GM23248 (cell line): Measurements from ENCODE around the gene PALD1. TPM values are rescaled to one million over a fixed set of nuclear protein-coding genes. Genes with fewer than 3 reads are reported as not detected.

Experiments
- DNase-seq: peaks from one replicate; pipeline ENCODE4 v3.0.0-alpha.2; 2015
- H2AFZ ChIP-seq: fragments of 200-600 bp; sonication (generic); 2 replicates; pipeline ENCODE4 v1.6.1; 2016; ENCODE audit warnings: antibody characterized with exemption
- H3F3A ChIP-seq: fragments of 200-600 bp; sonication (generic); 2 replicates; pipeline ENCODE4 v1.6.1; 2016; ENCODE audit warnings: mild to moderate bottlenecking, antibody characterized with exemption, mixed run types; ENCODE audit not compliant: insufficient read depth
- H3K27ac ChIP-seq: fragments of 200-600 bp; sonication (generic); 2 replicates; pipeline ENCODE4 v1.5.1; 2016; ENCODE audit warnings: mild to moderate bottlenecking
- H3K27me3 ChIP-seq: fragments of 200-600 bp; sonication (generic); replicated peaks from 2 replicates; pipeline ENCODE4 v1.6.1; 2016; ENCODE audit warnings: mild to moderate bottlenecking; ENCODE audit not compliant: insufficient read depth
- H3K36me3 ChIP-seq: fragments of 200-600 bp; sonication (generic); 2 replicates; pipeline ENCODE4 v1.6.1; 2016; ENCODE audit warnings: low read depth, mild to moderate bottlenecking
- H3K4me1 ChIP-seq: fragments of 200-600 bp; sonication (generic); 2 replicates; pipeline ENCODE4 v1.6.1; 2016; ENCODE audit warnings: mild to moderate bottlenecking; ENCODE audit not compliant: insufficient read depth
- H3K4me2 ChIP-seq: fragments of 200-600 bp; sonication (generic); one replicate; pipeline ENCODE4 v1.6.1; 2016; ENCODE audit warnings: mild to moderate bottlenecking; ENCODE audit not compliant: unreplicated experiment
- H3K4me3 ChIP-seq: fragments of 200-600 bp; sonication (generic); 2 replicates; pipeline ENCODE4 v1.5.1; 2016; ENCODE audit warnings: mild to moderate bottlenecking
- H3K79me2 ChIP-seq: fragments of 200-600 bp; sonication (generic); 2 replicates; pipeline ENCODE4 v1.6.1; 2016; ENCODE audit warnings: mild to moderate bottlenecking; ENCODE audit not compliant: insufficient read depth
- H3K9ac ChIP-seq: fragments of 200-600 bp; sonication (generic); 2 replicates; pipeline ENCODE4 v1.6.1; 2016; ENCODE audit warnings: mild to moderate bottlenecking
- H3K9me2 ChIP-seq: fragments of 200-600 bp; sonication (generic); 2 replicates; pipeline ENCODE4 v1.6.1; 2016; ENCODE audit warnings: mixed run types, mild to moderate bottlenecking, moderate library complexity; ENCODE audit not compliant: insufficient read depth
- H3K9me3 ChIP-seq: fragments of 200-600 bp; sonication (generic); one replicate; pipeline ENCODE4 v1.6.1; 2017; ENCODE audit warnings: low read depth
- H4K20me1 ChIP-seq: fragments of 200-600 bp; sonication (generic); 2 replicates; pipeline ENCODE4 v1.6.0; 2016; ENCODE audit not compliant: insufficient read depth
- EZH2 ChIP-seq: fragments of 200-600 bp; sonication (generic); IDR thresholded peaks from 2 replicates; pipeline ENCODE4 v1.6.1; 2018; ENCODE audit warnings: antibody characterized with exemption, mild to moderate bottlenecking; ENCODE audit not compliant: insufficient read depth, poor library complexity, severe bottlenecking
- EZH2phosphoT487 ChIP-seq: fragments of 200-600 bp; sonication (generic); IDR thresholded peaks from 2 replicates; pipeline ENCODE4 v1.6.1; 2018; ENCODE audit warnings: antibody characterized with exemption, moderate library complexity, mild to moderate bottlenecking, low read depth; ENCODE audit not compliant: insufficient read depth
- WGBS, 2 experiments: methylation state at CpG; one replicate each; pipeline ENCODE4 v1.1.6; 2015 to 2017; ENCODE audit warnings: low lambda C conversion rate in 2 of 2, low coverage in 1 of 2; ENCODE audit errors: missing lambda C conversion rate in 2 of 2; 5-methylcytosine and 5-hydroxymethylcytosine counted together
- in situ Hi-C: fragments of 300-500 bp; cut with MboI; formaldehyde crosslinking; loops from 2 replicates; pipeline ENCODE4 v1.15.0; 2020
- polyA plus RNA-seq: library from polyadenylated mRNA; unstranded; fragments of >200 nt; fragmentation: Nextera tagmentation; extraction: Ambion mirVana; gene quantifications from 2 replicates; pipeline ENCODE4 v1.2.1, GENCODE V29; 2016
- total RNA-seq: library from RNA; depleted of rRNA; stranded (reverse); fragments of >200 nt; shearing (Covaris generic); gene quantifications from 2 replicates; pipeline ENCODE4 v1.2.3, GENCODE V29; 2014

PALD1 gene
- total and polyA plus RNA-seq, 2 experiments from 2014 or later, result not detected

DNA sequence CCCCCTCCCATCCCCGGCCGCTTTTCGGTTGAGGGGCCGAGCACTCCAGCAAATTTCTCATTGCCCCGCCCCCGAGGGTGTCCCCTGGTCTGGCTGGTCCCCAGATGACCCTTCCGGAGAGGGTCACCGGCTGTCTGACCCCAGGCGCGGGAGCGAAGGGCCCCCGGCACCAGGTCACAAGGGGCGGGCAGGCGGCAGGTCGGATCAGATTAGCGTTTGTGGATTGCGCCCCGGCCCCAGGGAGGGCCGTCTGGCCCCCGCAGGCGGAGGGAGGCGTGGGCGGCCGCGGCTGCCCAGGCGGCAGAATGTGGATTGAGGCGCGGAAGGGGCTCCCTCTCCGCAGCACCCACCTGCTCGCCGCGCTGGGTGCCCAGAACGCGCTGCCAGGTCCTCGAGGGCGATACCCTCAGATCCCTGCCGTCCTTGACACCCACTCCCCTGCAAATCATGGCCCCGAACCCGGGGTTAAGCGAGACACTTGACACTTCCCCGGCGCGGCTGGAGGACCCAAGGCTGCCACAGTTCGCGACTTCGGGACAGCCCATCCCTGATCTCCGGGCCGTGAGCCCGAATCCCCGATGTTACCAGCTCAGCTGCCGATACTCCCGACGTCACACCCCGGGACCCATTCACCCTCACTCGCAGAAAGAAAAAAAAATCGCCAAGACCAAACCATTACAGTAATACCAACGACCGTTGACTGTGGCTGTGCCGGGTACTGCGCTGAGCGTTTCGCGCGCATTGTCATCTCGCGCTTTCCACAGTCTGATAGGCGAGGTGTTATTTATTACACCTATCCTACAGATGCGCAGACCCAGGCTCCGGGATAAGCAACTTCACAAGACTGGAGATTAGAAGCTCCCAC is 38.0 kb upstream of the PALD1 start:
- Histone ChIP-seq H3K27ac (no peak overlapping the region), H3K9me2 (no peaks in the 10 kb centered on the region), H3K4me3 (peak overlapping the region; percentile 44), H3K9me3 (no peaks in the 10 kb centered on the region), H3K27me3 (peaks cover 49% of the 10 kb centered on the region), H3K79me2 (no peaks in the 10 kb centered on the region), H3K36me3 (no peaks in the 10 kb centered on the region), H3F3A (no peaks in the 10 kb centered on the region), H2AFZ (no peak overlapping the region), H4K20me1 (no peaks in the 10 kb centered on the region), H3K4me2 (peak overlapping the region; percentile 18), H3K9ac (no peak overlapping the region), H3K4me1 (no peaks in the 10 kb centered on the region)
- TF ChIP-seq EZH2 (peak; percentile 92), EZH2phosphoT487 (no peak)
- peak; percentile 32 for DNase-seq
- WGBS, 2 experiments, result 9 to 11% methylated on average over 52 to 68 of the region's 69 CpGs
- in situ Hi-C loops, result no loop called here

GRCh38 chr10:70441161-70441894 is 37.2 kb upstream of the PALD1 start, which contains the start of gene NODAL:
Gene NODAL, minus strand, starts transcription at chr10:70441681. Its CDS starts 14 bp downstream, at chr10:70441667.
- Histone ChIP-seq H3K9ac (no peak within 1 kb of the TSS), H3K4me1 (no peaks in the 10 kb centered on the region), H4K20me1 (no peaks in the 10 kb centered on the region), H3K27me3 (peaks cover 49% of the 10 kb centered on the region), H3K79me2 (no peaks in the 10 kb centered on the region), H3K4me2 (peak within 1 kb of the TSS; percentile 18), H3K9me2 (no peaks in the 10 kb centered on the region), H3K36me3 (no peaks in the 10 kb centered on the region), H2AFZ (no peak within 1 kb of the TSS), H3K4me3 (peak within 1 kb of the TSS; percentile 44), H3F3A (no peaks in the 10 kb centered on the region), H3K27ac (no peak within 1 kb of the TSS), H3K9me3 (no peaks in the 10 kb centered on the region)
- WGBS, 2 experiments, result 6 to 7% methylated on average over 57 to 59 of the region's 60 CpGs
- TF ChIP-seq EZH2, result no peak
- no peak for TF ChIP-seq EZH2phosphoT487
- no peak for DNase-seq
- in situ Hi-C loops, result no loop called here

- no peaks in the 10 kb centered on the region for H3K9me2 ChIP-seq
- H3K36me3 ChIP-seq, result no peaks in the 10 kb centered on the region
- no peak overlapping the region for H3K4me2 ChIP-seq
- no peak for DNase-seq
- H4K20me1 ChIP-seq, result no peaks in the 10 kb centered on the region
- H3K79me2 ChIP-seq, result no peaks in the 10 kb centered on the region
- peaks cover 49% of the 10 kb centered on the region for H3K27me3 ChIP-seq
- in situ Hi-C loops, result no loop called here
- no peak overlapping the region for H3K9ac ChIP-seq
- H3K4me1 ChIP-seq, result no peaks in the 10 kb centered on the region
- no peak overlapping the region for H2AFZ ChIP-seq
- no peaks in the 10 kb centered on the region for H3K9me3 ChIP-seq
- H3K4me3 ChIP-seq, result no peak overlapping the region
- TF ChIP-seq EZH2 (no peak), EZH2phosphoT487 (no peak)
- 39 to 46% methylated on average over 12 of the region's 12 CpGs for WGBS, 2 experiments
- H3F3A ChIP-seq, result no peaks in the 10 kb centered on the region
- no peak overlapping the region for H3K27ac ChIP-seq
Measured at GRCh38 chr10:70441895-70442309, 36.7 kb upstream of the PALD1 start.

- 73 to 79% methylated on average over 6 of the region's 6 CpGs for WGBS, 2 experiments
- DNase-seq, result no peak
- Histone ChIP-seq H3K79me2 (no peaks in the 10 kb centered on the region), H3K9me2 (no peaks in the 10 kb centered on the region), H3K9ac (no peak overlapping the region), H4K20me1 (no peaks in the 10 kb centered on the region), H3K27me3 (peaks cover 49% of the 10 kb centered on the region), H3K27ac (no peak overlapping the region), H3K36me3 (no peaks in the 10 kb centered on the region), H2AFZ (no peak overlapping the region), H3K4me1 (no peaks in the 10 kb centered on the region), H3F3A (no peaks in the 10 kb centered on the region), H3K4me3 (no peak overlapping the region), H3K9me3 (no peaks in the 10 kb centered on the region), H3K4me2 (no peak overlapping the region)
- in situ Hi-C loops, result no loop called here
- no peak for TF ChIP-seq EZH2phosphoT487
- TF ChIP-seq EZH2, result no peak
Measured at GRCh38 chr10:70442332-70442988, 36.1 kb upstream of the PALD1 start.
